SKM-1 (cell line): ENCODE measurements around the gene FOXO3.
A peak's percentile ranks its signal among the peaks of the same experiment; 100 is the strongest.

Experiments used
- DNase-seq: peaks from one replicate; lab custom pipeline; 2025; ENCODE audit not compliant: unreplicated experiment; lab: John Stamatoyannopoulos, UW

Gene FOXO3

GRCh38 chr6:108574457-108575141, 13.9 kb downstream of the FOXO3 start:
- no peak for DNase-seq

- DNase-seq = no peak
Measured at GRCh38 chr6:108575905-108576494, 15.3 kb downstream of the FOXO3 start.

GRCh38 chr6:108576709-108577108, 16.0 kb downstream of the FOXO3 start:
- DNase-seq = no peak

- DNase-seq = no peak
Measured at GRCh38 chr6:108578166-108578565, 17.4 kb downstream of the FOXO3 start.

- DNase-seq = no peak
Measured at GRCh38 chr6:108578595-108579327, 18.0 kb downstream of the FOXO3 start.

- no peak for DNase-seq
Measured at GRCh38 chr6:108579328-108579721, 18.6 kb downstream of the FOXO3 start.

- DNase-seq = no peak
Measured at GRCh38 chr6:108580646-108581045, 19.9 kb downstream of the FOXO3 start.

- DNase-seq = no peak
Measured at GRCh38 chr6:108581237-108581931, 20.7 kb downstream of the FOXO3 start.

- DNase-seq = no peak
Measured at GRCh38 chr6:108581932-108582475, 21.3 kb downstream of the FOXO3 start.

GRCh38 chr6:108582618-108583017, 21.9 kb downstream of the FOXO3 start:
- no peak for DNase-seq

- no peak for DNase-seq
Measured at GRCh38 chr6:108584323-108584722, 23.6 kb downstream of the FOXO3 start.

- no peak for DNase-seq
Measured at GRCh38 chr6:108585359-108585758, 24.6 kb downstream of the FOXO3 start.

- DNase-seq = no peak
Measured at GRCh38 chr6:108585921-108586536, 25.3 kb downstream of the FOXO3 start.

GRCh38 chr6:108587258-108588059, 26.7 kb downstream of the FOXO3 start:
- no peak for DNase-seq

GRCh38 chr6:108588586-108588985, 27.9 kb downstream of the FOXO3 start:
- no peak for DNase-seq

- DNase-seq = no peak
Measured at GRCh38 chr6:108589244-108589791, 28.6 kb downstream of the FOXO3 start.

GRCh38 chr6:108591040-108591816, 30.5 kb downstream of the FOXO3 start:
- DNase-seq = no peak

GRCh38 chr6:108592371-108593337, 31.9 kb downstream of the FOXO3 start:
- peak; percentile 15 for DNase-seq
